ENCODE data around the gene A1BG. TPM values are rescaled to one million over a fixed set of nuclear protein-coding genes. Genes with fewer than 3 reads are reported as not detected.
"Not testable (repeated sequence)": the region's sequence is repeated elsewhere in the genome, so short reads cannot be mapped to it uniquely, and the experiment has no call there.

A1BG gene
- total RNA-seq, 1 donor from 2014 or later: 5.4 TPM

GRCh38 chr19:58385891-58386575 lies 32.7 kb upstream of the A1BG start:
- no peak for DNase-seq (ENCODE audit: low read depth in 2 of 2)

- no peak for DNase-seq (ENCODE audit: low read depth in 2 of 2)
Measured at GRCh38 chr19:58385313-58385890, 32.1 kb upstream of the A1BG start.

- no peak for DNase-seq (ENCODE audit: low read depth in 2 of 2)
Measured at GRCh38 chr19:58382997-58383603, 29.8 kb upstream of the A1BG start.

DNA sequence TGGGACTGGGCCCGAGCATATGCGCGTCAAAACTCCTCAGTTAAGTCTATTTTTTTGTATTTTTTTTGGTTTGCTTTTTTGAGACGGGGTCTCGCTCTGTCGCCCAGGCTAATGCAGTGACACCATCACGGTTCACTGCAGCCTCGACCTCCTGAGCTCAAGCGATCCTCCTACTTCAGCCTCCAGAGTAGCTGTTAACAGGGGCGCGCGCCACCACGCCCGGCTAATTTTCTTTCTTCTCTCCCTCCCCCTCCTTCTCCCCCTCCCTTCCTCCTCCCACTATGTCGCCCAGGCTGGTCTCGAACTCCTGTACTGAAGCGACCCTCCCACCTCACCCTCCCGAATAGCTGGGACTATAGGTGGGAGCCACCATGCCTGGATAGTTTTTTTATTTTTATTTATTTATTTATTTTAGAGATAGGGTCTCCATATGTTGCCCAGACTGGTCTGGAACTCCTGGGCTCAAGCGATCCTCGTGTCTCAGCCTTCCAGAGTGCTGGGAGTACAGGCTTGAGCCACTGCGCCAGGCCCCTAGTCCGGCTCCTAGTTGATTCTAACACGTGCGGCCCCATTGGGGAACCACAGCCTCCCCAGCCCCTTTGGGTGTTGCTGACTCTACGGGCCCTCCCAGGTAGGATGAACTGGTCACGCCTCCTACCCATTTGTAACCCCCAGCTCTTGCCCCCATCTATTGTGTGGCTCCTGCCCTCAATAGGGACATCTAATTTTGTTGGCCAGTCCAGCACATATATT lies 28.3 kb upstream of the A1BG start:
- DNase-seq (ENCODE audit: low read depth in 2 of 2): no peak

GRCh38 chr19:58380662-58381459 lies 27.6 kb upstream of the A1BG start, which contains the start of gene ZNF837:
ZNF837 (minus strand) TSS chr19:58381030; CDS start chr19:58369332, 11,698 bp downstream.
- DNase-seq (ENCODE audit: low read depth in 2 of 2): peak; percentile 100

DNA sequence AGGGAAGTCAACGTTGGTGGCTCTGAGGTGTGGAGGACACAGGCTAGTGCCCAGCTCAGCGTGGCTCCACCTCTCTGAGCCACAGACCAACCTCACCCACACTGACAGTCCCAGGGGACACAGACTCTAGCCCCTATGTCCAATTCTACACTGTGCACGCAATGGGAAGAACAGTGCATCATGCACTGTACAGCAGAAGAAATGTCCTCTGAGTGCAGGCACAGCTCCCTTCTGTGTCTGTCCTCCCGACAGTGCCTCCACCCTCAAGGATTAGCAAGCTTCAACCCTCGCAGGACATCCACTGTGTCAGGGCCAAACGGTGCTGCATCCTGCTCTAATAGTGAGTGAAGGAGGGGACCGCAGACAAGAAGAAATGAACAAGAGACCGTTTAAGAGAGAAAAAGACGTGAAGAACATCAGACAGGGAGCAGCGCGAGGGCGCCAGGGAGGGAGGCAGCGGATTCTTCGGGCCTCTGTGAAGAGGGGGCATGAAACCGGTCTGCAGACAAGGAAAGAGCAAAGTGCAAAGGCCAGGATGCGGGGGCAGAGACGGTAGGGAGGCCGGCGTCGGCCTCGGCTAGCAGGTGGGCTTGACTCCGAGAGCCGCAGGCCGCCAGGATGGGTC lies 26.9 kb upstream of the A1BG start:
- no peak for DNase-seq (ENCODE audit: low read depth in 2 of 2)

DNA sequence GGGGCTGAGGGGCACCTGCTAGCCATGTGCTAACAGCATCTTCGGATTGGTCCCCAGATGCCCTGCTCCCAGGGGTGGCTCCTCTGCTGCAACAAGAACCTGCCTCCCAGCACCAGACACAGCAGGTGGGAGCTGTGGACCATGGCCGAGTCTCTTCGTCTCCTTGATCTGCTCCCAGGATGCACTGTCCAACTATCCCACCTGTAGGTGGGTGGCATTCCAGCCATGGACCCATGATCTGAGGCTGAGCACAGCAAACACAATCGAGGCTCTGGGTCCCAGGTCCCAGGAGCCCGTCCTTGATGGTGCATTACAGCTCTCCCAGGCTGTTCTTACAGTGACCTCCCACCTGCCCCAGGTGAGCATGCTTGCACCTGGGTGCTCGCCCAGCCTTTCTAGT lies 26.0 kb upstream of the A1BG start:
- no peak for DNase-seq (ENCODE audit: low read depth in 2 of 2)

GRCh38 chr19:58376724-58377123 lies 23.4 kb upstream of the A1BG start:
- DNase-seq (ENCODE audit: low read depth in 2 of 2): not testable (repeated sequence)

GRCh38 chr19:58374200-58374599 lies 20.9 kb upstream of the A1BG start:
- DNase-seq (ENCODE audit: low read depth in 2 of 2): no peak

DNA sequence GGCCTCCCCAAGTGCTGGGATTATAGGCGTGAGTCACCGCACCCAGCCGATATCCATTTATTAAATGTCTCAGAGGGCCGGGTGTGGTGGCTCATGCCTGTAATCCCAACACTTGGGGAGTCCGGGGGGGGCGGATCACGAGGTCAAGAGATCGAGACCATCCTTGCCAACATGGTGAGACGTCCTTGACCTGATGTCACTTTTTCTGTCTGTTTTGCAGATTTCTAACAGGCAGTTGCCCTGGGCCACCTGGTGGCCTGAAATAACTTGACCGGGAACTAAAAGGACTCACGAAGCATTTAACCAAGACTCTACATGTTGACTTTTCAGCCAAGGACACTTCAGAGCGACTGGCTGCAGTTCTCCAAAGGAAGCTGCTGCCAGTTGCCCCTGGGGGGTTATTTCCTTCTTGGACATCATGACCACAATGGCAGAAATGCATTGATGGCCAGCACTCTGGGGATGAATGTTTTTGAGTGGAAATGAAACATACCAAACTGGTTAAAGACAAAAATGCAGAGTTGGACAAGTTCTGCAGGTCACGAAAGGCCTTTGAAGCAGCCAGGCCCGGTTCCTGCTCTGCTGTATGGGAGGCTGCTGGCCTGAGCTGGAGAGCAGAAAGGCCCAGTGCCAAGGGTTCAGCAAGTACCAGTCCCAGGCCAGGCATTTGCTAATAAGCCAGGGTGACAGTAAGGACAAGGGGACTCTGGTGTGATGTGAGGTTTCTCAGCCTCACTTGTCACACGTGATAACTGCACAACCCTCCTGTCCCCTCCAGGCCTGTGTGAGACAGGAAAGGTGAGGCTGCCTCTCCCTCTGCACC lies 19.2 kb upstream of the A1BG start:
- peak in 1 of 2 donors; percentile 14 for DNase-seq (ENCODE audit: low read depth in 2 of 2)

DNA sequence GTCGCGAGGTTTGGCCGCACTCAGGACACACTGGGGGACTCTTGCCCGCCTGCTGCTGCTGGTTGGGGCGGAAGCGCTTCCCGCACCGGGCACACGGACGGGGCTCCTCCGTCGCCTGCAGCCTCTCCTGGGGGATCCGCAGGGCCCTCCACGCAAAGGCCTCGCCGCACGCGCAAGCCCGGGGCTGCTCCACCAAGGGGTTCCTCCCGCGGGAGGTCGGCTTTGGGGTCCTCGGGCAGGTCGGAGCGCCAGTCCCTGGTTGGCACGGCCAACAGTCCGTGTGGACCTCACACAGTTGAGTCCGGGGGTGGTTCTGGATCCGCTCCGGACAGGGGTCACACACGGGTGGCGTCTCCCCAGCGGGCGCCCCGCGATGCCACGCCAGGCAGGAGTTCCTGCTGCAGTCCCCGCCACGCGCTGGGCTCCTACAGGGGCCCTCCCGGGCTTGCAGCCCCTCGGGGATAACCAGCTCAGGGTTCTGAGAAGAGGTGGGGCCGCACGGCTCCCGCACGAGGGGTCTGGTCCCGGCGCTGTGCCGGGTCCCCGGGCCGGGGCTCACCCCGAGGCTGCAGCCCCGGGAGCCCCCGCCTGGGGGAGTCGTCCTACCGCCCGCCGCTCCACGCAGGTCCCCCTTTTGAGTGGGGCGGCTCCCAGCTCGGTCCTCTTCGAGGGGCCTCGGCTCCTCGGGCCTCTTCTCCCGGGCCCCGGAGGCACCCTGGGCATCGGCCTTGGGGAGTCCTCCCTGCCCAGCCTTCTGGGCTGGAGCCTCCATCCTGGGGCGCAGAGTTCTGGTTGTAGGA lies 15.5 kb upstream of the A1BG start:
- no peak for DNase-seq (ENCODE audit: low read depth in 2 of 2)

GRCh38 chr19:58367698-58368454 lies 14.6 kb upstream of the A1BG start:
- no peak for DNase-seq (ENCODE audit: low read depth in 2 of 2)

- no peak for DNase-seq (ENCODE audit: low read depth in 2 of 2)
Measured at GRCh38 chr19:58366585-58367430, 13.5 kb upstream of the A1BG start.

- no peak for DNase-seq (ENCODE audit: low read depth in 2 of 2)
Measured at GRCh38 chr19:58364146-58364545, 10.9 kb upstream of the A1BG start.

GRCh38 chr19:58362272-58362994 lies 9.1 kb upstream of the A1BG start, which contains the start of gene ZNF497:
ZNF497 (minus strand) TSS chr19:58362751; CDS start chr19:58357635, 5,116 bp downstream.
- peak; percentile 90 to 97 for DNase-seq (ENCODE audit: low read depth in 2 of 2)

DNA sequence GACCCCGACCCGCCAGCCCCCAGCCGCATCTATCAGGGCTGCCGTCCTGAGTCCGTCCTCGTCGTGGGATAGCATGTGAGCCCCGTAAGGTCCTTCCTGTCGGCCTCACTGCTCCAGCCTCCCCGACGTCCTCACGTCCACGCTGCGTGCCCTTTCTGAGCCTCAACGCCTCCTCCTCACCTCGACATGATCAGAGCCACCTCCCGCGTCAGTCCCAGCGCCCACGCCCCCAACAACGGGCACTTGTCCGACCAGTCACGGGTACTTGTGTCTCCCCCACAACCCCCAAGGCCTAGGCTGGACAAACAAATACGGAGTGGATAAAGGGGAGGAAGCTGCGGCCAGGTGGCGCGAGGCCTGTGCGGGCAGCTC lies 8.6 kb upstream of the A1BG start:
- DNase-seq (ENCODE audit: low read depth in 2 of 2): peak in 1 of 2 donors; percentile 61

All from dermis microvascular lymphatic vessel endothelial cell (primary cell).